Stimulated activated CD4-positive, alpha-beta T cell treated with anti-CD3 and anti-CD28 coated beads, Interleukin-12 subunit alpha, Interleukin-12 subunit beta, amount 100 ng/mL, for 48 hours (primary cell): ENCODE data around the gene RRAS.
"Not testable (repeated sequence)": the region's sequence is repeated elsewhere in the genome, so short reads cannot be mapped to it uniquely, and the experiment has no call there.

Experiments
- DNase-seq, 3 donors: peaks; one replicate each; pipeline ENCODE4 v3.0.0-alpha.2; 2020; ENCODE audit warnings: low read depth in 2 of 3, low spot score in 1 of 3

RRAS gene

DNA sequence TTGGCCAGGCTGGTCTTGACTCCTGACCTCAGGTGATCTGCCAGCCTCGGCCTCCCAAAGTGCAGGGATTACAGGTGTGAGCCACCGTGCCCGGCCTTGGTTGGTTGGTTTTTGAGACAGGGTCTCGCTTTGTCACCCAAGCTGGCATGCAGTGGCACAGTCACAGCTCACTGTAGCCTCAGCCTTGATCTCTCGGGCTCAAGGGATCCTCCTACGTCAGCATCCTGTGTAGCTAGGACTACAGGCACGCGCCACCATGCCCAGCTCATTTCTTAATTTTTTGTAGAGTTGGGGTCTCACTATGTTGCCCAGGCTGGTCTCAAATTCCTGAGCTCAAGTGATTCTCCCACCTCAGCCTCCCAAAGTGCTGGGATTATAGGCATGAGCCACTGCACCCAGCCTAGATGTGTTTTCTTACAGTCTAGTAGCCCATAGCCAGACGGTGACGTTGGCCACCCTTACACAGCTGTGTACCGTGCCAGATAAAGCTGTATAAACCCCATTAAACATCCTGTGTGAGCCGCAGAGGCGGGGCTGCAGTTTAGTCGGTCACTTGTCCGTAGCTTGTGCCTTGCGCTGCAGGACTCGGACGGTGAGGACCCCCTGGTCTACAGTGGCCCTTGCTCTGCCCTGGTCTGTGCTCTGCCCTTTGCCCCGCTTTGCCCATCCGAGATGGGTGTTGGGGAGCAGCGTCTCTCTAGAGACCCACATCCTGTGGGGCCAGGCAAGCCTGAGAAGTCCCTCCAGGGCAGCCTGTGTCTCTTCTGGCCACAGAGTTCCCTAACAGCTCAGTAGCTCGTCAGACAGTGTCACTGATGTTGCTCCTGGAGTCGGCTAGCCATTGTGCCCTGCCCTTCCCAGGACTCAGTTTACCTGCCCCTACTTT lies 15.9 kb upstream of the RRAS start:
- DNase-seq, result no peak

DNA sequence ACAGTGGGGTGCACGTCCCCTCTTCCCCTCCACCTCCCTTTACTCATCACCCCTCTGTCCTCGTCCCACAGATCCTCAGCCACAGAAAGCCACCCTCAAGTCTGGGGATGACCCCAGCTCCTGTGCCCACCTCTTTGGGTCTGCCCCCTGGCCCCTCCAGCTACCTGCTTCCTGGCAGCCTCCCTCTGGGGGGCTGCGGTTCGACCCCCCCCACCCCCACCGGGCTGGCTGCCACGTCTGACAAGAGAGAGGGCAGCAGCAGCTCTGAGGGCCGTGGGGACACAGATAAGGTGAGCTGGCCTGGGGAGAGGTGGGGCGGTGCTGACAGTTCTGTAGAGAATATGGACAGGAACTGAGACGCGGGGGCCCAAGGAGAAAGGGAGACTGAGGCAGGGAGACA lies 14.6 kb upstream of the RRAS start:
- DNase-seq, result no peak

DNA sequence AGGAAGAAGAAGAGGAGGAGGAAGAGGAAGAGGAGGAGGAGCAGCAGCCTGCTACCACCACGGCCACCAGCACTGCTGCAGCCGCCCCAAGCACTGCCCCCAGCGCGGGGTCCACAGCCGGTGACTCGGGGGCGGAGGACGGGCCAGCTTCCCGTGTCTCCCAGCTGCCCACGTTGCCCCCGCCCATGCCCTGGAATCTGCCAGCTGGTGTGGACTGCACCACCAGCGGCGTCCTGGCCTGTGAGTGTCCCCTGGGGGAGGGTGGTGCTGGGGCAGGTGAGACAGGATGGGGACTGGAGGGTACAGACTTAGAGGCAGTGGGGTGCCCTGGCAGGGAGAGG lies 13.5 kb upstream of the RRAS start:
- DNase-seq, result no peak

DNA sequence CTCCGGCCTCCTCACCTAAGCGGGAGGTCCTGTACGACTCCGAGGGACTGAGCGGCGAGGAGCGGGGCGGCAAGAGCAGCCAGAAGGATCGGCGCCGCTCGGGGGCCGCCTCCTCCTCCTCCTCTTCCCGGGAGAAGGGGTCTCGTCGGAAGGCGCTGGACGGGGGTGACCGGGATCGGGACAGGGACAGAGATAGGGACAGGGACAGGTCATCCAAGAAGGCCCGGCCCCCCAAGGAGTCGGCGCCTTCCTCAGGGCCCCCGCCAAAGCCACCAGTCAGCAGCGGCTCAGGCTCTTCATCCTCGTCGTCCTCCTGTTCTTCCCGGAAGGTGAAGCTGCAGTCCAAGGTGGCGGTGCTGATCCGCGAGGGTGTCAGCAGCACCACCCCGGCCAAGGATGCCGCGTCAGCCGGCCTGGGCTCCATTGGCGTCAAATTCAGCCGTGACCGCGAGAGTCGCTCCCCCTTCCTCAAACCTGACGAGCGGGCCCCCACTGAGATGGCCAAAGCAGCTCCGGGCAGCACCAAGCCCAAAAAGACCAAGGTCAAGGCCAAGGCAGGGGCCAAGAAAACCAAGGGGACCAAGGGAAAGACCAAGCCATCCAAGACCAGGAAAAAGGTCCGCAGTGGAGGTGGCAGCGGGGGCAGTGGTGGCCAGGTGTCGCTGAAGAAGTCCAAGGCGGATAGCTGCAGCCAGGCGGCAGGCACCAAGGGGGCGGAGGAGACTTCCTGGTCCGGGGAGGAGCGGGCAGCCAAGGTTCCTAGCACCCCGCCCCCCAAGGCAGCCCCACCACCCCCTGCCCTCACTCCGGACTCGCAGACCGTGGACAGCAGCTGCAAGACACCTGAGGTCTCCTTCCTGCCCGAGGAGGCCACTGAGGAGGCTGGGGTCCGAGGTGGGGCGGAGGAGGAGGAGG lies 12.9 kb upstream of the RRAS start:
- no peak for DNase-seq

DNA sequence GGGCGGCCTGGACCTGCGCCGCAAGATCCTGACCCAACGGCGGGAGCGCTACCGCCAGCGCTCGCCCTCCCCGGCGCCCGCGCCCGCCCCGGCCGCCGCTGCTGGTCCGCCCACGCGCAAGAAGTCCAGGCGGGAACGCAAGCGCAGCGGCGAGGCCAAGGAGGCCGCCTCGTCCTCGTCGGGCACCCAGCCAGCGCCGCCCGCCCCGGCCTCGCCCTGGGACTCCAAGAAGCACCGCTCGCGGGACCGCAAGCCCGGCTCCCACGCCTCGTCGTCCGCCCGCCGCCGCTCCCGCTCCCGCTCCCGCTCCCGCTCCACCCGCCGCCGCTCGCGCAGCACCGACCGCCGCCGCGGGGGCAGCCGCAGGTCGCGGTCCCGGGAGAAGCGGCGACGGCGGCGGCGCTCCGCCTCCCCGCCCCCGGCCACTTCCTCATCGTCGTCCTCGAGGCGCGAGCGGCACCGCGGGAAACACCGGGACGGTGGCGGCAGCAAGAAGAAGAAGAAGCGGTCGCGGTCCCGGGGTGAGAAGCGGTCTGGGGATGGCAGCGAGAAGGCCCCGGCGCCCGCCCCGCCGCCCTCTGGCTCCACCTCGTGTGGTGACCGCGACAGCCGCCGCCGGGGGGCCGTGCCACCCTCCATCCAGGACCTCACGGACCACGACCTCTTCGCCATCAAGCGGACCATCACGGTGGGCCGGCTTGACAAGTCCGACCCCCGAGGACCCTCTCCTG lies 12.0 kb upstream of the RRAS start:
- no peak for DNase-seq

DNA sequence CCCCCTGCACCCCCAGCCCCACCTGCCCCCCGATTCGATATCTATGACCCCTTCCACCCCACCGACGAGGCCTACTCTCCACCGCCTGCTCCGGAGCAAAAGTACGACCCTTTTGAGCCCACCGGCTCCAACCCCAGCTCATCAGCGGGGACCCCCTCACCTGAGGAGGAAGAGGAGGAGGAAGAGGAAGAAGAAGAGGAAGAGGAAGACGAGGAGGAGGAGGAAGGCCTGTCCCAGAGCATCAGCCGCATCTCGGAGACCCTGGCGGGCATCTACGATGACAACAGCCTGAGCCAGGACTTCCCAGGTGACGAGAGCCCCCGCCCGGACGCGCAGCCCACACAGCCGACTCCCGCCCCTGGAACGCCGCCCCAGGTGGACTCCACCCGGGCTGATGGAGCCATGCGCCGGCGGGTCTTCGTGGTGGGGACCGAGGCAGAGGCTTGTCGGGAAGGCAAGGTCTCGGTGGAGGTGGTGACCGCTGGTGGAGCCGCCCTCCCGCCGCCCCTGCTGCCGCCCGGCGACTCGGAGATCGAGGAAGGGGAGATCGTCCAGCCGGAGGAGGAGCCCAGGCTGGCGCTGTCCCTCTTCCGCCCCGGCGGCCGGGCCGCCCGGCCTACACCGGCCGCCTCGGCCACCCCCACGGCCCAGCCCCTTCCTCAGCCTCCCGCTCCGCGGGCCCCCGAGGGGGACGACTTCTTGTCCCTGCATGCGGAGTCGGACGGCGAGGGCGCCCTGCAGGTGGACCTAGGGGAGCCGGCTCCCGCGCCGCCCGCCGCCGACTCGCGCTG lies 11.3 kb upstream of the RRAS start:
- DNase-seq, result no peak

DNA sequence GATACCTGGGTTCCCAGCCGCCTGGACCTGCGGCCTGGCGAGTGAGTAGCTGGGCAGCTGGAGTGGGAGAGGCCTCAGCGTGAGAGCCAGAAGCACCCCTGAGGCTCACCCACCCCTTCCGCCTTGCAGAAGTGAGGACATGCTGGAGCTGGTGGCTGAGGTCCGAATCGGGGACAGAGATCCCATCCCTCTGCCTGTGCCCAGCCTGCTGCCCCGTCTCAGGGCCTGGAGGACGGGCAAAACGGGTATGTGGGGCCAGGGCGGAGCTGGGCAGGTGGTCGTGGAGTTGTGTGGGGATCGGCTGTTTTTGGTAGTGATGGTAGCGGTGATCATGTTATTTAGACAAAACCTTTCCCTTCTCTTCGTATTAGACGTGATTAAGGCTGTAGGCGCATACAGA lies 6.6 kb upstream of the RRAS start:
- no peak for DNase-seq

DNA sequence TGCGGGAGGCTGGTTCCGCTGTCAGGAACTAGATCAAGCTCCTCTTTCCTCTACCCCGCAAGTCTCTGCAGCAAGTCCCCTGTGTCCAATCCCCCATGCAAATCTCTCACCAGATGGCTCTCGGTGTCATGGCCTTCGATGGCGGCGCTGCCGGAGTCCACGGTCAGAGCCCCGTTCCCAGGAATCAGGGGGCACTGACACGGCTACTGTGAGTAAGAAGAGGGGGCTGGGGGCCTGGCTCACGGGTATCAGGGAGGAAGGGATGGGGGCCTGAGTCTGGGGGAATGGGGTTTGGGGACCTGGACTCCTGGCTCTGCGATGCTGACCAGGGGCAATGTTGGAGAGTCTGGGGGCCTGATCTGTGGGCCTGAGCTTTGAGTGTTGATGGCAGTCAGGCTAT lies 6.1 kb upstream of the RRAS start:
- no peak for DNase-seq

DNA sequence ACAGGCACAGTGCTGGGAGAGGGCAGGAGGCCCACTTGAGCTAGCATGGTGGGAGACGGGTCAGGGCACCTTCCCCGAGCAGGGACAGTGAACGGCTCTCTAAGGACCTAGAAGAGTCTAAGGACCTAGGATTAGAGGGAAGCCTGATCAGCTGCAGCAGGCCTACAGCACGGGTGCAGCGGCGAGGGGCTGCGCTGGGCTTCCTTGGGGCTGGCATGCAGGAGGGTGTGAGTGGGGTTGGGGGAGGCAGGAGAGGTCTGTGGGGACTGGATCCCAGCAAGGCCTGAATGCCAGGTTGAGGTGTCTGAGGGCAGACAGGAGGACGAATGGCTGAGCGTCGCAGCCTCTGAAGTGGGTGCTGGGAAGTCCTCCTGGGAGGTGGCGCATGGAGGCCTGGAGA lies 5.6 kb upstream of the RRAS start:
- DNase-seq, result no peak

DNA sequence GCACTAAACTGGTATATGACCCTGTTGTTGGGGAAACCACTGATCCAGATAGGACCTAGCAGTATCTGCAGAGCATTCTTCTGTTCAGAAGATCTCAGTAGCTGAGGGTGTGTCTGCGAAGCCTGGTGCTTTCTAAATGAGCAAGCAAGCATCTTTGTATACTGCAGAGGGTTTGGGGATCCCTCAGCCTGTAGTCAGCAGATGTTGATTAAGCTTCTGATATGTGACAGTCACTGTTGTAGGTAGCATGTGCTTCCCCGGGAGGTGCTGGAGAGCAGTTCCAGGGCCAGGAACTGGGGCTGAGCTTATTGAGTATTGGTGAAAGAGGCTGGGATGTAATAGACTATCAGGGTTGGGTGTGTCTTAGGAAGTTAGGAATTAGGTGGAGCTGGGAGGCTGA lies 3.5 kb upstream of the RRAS start:
- DNase-seq, result no peak

DNA sequence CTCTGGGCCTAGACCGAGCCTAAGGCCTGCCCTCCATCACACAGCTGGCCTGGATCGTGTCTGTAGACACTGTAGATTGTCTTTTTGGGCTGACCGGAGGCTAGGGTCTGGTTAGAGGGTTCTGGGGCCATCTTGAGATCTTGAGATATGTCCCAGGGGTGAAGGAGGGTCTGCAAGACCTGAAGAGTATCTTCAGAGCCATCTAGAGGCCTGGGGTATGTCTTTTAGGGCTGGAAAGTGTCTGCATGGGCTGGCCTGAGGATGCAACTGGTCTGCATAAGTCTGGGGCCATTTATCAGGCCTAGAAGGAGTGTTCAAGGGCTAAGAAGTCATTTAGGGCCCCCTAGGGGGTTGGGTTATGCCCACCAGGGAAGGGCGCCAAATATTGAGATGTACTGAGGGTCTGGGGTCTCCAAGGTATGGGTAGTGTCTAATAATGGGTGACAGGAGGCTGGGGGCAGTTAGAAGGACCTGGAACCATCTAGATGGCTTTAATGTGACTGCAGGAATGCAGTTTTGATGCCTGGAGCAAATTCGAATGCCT lies 2.6 kb upstream of the RRAS start:
- no peak for DNase-seq

DNA sequence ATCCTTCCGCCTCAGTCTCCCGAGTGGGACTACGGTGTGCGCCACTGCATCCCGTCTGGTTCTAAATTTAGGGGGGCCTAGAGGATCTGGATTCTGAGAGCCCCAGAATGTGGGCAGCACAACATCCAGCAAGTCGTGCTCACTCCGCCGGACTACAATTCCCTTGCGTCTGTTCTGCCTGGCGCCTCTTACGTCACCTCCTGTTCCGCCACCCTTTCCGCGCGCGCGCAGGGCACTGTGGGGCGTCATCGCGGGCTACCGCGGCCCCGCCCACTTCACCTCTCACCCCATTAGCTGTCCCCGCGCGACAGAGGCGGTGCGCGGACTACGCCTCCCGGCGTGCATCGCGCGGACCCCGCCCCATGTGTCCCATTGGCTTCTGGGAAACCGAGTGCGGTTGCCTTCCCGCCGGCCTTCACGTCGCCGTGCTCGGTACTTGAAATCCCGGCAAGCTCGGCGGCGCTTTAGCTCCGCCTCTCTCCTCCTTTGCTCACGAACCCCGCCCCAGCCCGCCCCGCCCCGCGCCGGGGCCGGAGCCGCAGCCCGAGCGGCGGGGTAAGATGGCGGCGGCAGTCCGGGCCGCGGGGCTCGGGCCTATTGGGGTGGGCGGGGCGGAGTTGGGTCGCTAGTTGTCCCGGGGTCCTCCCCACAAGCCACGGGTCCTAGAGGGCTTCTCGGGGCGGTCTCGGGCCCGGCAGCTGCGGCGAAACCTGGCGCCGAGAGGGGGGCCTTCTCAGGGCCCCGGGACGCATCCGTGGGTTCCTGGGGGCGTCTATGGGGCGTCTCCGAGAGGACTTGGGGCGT lies 1.9 kb upstream of the RRAS start, which contains the start of gene SCAF1:
TSS of gene SCAF1 (plus strand) at position 522 of the 804 bp plus-strand sequence. CDS start 2,818 bp downstream, outside the sequence.
- DNase-seq, result peak; percentile 97 to 99 (median 98)

DNA sequence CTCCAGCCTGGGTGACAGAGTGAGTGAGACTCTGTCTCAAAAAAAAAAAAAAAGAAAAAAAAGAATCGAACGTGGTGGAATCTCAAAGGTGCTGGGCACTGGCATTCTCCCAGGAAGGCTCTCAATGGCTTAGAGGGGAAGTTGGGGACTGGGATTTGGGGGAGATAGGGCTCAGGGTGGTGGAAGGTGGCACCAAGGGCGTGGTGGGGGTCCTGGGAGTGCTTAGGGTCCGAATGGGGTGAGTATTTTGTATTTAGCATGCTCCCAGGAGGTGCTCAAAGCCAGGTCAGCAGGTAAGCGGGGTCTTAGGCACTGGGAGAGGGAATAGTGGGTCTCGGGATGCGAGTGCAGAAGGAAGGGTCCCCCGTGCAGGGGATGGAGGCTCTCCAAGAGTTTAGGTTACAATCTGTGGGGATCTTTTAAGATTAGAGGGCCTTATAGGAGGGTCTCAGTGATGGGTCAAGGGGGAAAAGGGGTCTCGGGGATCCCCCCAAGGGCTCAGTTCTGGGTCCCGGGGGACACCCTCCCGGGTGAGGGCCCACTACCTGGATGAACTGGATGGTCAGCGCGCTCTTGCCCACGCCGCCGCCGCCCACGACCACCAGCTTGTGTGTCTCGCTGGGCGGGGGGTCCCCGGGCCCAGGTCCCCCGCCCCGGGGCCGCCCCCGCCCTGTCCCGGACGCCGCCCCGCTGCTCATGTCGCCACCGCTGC lies 386 bp downstream of the RRAS start:
- DNase-seq, result no peak

DNA sequence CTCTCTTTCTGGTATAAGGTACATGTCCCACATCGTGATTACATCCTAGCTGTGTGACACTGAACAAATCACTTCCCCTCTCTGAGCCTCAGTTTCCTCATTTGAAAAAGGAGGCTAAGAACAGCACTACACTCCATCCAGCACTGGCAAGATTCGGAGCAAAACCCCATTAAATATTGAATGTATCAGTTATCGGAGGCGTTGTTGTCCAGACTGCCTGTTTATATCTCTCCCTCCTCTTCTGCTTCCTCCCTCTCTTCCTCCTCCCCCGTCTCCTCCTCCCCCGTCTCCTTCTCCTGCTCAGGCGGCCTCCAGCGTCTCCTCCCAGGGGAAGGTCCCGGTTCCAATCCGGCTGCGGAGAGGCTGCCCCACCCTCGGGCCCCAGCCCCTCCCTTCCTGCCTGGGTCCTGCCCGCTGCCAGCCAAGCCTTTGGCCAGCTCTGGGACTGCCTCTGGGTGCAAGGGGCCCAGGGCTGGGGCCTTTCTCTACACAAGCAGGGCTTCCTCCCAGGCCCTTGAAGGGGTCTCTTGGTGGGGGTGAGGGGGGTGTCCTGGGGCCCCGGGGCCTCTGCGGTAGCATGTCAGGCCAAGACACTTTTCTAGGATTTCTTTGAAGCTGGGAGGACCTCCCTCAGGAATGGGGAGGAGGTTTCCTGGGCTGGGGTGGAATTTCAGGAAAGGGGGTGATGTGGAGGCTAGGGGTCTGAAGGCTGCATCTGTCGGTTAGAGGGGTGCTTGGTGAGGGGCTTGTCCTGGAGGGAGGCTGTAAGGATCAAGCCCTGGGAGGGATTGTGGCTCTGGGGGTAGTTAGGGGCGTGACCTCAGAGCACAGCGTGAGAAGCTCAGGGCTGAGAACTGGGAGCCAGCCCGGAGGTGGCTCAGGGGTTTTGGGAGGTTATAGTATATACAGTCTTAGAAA lies 1.9 kb downstream of the RRAS start:
- no peak for DNase-seq

DNA sequence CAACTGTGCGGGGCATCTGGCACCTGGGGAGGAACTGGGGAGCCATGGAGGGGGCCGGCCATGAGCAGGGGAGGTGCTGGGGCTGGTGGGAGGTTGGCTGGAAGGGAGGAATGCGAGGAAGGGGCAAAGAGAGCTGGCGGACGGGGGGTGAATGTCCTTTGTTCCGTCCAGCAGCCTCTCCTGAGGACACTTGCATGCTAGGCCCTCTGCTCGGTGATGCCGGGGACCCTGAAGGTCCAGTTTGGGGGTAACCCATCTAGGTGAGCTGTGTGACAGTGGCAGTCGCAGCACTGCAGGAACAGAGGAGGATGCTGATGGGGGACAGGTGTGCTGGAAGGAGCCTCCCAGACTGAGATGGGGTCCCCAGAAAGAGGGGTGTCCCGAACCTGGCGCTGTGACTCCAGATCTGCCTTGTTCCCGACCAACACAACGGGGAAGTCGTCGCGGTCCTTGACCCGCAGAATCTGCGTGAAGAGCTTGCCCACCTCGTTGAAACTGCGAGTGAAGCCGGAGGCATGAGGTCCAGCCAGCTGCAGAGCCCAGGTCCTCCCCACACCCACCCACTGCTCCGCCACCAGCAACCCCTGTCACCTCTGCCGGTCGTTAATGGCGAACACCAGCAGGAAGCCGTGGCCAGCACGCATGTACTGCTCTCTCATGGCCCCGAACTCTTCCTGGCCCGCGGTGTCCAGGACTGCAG lies 3.6 kb downstream of the RRAS start:
- no peak for DNase-seq

DNA sequence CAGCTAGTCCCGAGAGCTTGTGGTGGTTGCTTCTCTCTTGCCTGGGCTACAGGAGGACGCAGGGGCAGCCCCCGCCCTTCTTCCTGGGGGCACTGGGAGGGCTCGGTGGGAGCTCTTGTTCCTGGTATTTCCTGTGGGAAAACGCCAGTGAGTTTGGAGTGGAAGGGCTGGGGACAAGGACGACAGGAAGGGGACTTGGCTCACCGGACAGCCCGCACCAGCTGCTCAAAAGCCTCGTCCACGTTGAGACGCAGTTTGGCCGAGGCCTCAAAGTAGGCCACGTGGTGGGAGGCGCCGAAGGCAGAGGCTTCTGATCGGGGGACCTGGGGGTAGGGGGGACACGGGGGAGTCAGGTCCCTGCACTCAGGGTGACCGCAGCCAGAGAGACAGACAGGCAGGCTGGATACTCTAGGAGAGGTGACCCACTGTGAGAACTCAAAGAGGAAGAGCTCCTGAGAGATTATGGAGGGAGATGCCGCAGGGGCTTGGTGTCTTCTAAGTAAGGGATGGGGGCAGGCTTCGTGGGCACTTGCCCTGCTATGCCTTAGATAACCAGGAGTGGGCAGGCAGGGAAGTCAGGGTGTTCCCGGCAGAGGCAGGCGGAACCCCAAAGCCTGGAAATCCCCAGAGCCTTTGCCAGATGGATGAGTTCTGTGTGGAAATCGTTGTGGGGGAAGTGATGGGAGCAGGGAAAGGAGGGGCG lies 4.3 kb downstream of the RRAS start:
- DNase-seq, result no peak

DNA sequence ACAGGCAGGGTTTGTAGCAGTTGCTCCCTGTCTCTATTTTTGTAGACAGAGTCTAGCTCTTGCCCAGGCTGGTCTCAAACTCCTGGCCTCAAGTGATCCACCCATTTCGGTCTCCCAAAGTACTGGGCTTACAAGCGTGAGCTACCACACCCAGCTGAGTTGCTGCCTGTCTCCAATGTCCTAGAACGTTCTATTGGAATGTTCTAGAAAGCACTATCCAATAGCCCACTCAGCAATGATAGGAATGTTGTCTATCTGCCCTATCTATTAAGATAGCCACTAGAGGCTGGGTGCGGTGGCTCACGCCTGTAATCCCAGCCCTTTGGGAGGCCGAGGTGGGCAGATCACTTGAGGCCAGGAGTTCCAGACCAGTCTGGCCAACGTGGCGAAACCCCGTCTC lies 6.7 kb downstream of the RRAS start:
- not testable (repeated sequence) for DNase-seq
